CD14-positive monocyte (primary cell): Measurements from ENCODE around the gene NR2C2. TPM values are rescaled to one million over a fixed set of nuclear protein-coding genes. Genes with fewer than 3 reads are reported as not detected.

Source experiments
- DNase-seq, 3 donors: peaks; one replicate each; pipeline ENCODE4 v3.0.0-alpha.2; 2011 to 2022
- H2AFZ ChIP-seq: 2 replicates; pipeline ENCODE4 v1.6.0; 2012; ENCODE audit warnings: mild to moderate bottlenecking, low read depth, low read length, inconsistent platforms; ENCODE audit not compliant: insufficient read depth, poor library complexity, severe bottlenecking
- H3K27ac ChIP-seq, 2 donors: 1 replicate in 1 of 2; 2 replicates in 1 of 2; pipeline ENCODE4 v1.5.1; 2012 to 2013; ENCODE audit warnings: low read length in 2 of 2, control low read depth in 1 of 2, inconsistent platforms in 1 of 2, low read depth in 1 of 2, mild to moderate bottlenecking in 1 of 2
- H3K27me3 ChIP-seq, 2 donors: one replicate each; pipeline versions ENCODE4 v1.6.0 to v1.6.1; 2011 to 2013; ENCODE audit warnings: low read length in 2 of 2; ENCODE audit not compliant: control insufficient read depth in 2 of 2, insufficient read depth in 2 of 2
- H3K36me3 ChIP-seq, 2 donors: replicated peaks in 1 of 2; 1 replicate in 1 of 2; 2 replicates in 1 of 2; pipeline versions ENCODE4 v1.5.1 to v1.6.1; 2012 to 2013; ENCODE audit warnings: low read length in 2 of 2, control low read depth in 1 of 2, inconsistent platforms in 1 of 2, mild to moderate bottlenecking in 1 of 2; ENCODE audit not compliant: insufficient read depth in 2 of 2, control insufficient read depth in 1 of 2
- H3K4me1 ChIP-seq, 2 donors: 1 replicate in 1 of 2; 2 replicates in 1 of 2; pipeline versions ENCODE4 v1.5.1 to v1.6.1; 2012 to 2013; ENCODE audit warnings: low read length in 2 of 2, control low read depth in 1 of 2, inconsistent platforms in 1 of 2, mild to moderate bottlenecking in 1 of 2, moderate library complexity in 1 of 2; ENCODE audit not compliant: insufficient read depth in 2 of 2, control insufficient read depth in 1 of 2
- H3K4me2 ChIP-seq: replicated peaks from 2 replicates; pipeline ENCODE3; 2012; ENCODE audit warnings: low read length, moderate library complexity, mild to moderate bottlenecking; ENCODE audit not compliant: poor library complexity, severe bottlenecking; ENCODE audit errors: extremely low read depth
- H3K4me3 ChIP-seq, 3 experiments: fragments of 200-600 bp in 1 of 3; sonication (generic) in 1 of 3; replicated peaks in 1 of 3; 1 replicate in 2 of 3; 2 replicates in 1 of 3; pipeline ENCODE4 v1.5.1; 2011 to 2013; ENCODE audit warnings: low read length in 3 of 3, mild to moderate bottlenecking in 3 of 3, control low read depth in 2 of 3, low read depth in 2 of 3, inconsistent platforms in 1 of 3, moderate library complexity in 1 of 3
- H3K79me2 ChIP-seq: 2 replicates; pipeline ENCODE4 v1.6.0; 2012; ENCODE audit warnings: mild to moderate bottlenecking, control low read depth, inconsistent platforms, low read length, moderate library complexity; ENCODE audit not compliant: insufficient read depth
- H3K9ac ChIP-seq: 2 replicates; pipeline ENCODE4 v1.6.0; 2017; ENCODE audit warnings: low read length, mild to moderate bottlenecking; ENCODE audit not compliant: insufficient read depth, poor library complexity, severe bottlenecking
- H3K9me3 ChIP-seq, 2 donors: replicated peaks in 1 of 2; 1 replicate in 1 of 2; 2 replicates in 1 of 2; pipeline versions ENCODE4 v1.5.1 to v1.6.1; 2012 to 2013; ENCODE audit warnings: low read length in 2 of 2, control low read depth in 1 of 2; ENCODE audit not compliant: control insufficient read depth in 1 of 2, insufficient read depth in 1 of 2
- H4K20me1 ChIP-seq: 2 replicates; pipeline ENCODE4 v1.6.0; 2012; ENCODE audit warnings: mild to moderate bottlenecking, low read length, control low read depth, moderate library complexity; ENCODE audit not compliant: insufficient read depth
- H3K27ac Mint-ChIP-seq, 7 donors: one replicate each; pipeline ENCODE4 v1.8.0; 2020; ENCODE audit warnings: mild to moderate bottlenecking in 7 of 7, mixed read lengths in 7 of 7, moderate library complexity in 6 of 7, inconsistent platforms in 2 of 7
- H3K27me3 Mint-ChIP-seq, 3 donors: one replicate each; pipeline ENCODE4 v1.8.0; 2021 to 2022; ENCODE audit warnings: low read depth in 3 of 3, mild to moderate bottlenecking in 3 of 3, mixed read lengths in 3 of 3, moderate library complexity in 3 of 3, inconsistent platforms in 1 of 3
- H3K36me3 Mint-ChIP-seq, 2 donors: one replicate each; pipeline ENCODE4 v1.8.0; 2020; ENCODE audit warnings: mixed read lengths in 2 of 2, inconsistent platforms in 1 of 2, mild to moderate bottlenecking in 1 of 2
- H3K4me1 Mint-ChIP-seq: one replicate; pipeline ENCODE4 v1.8.0; 2020; ENCODE audit warnings: mild to moderate bottlenecking, mixed read lengths
- H3K4me3 Mint-ChIP-seq, 2 donors: one replicate each; pipeline ENCODE4 v1.8.0; 2020; ENCODE audit warnings: mild to moderate bottlenecking in 2 of 2, mixed read lengths in 2 of 2, moderate library complexity in 1 of 2
- H3K9me3 Mint-ChIP-seq, 7 donors: one replicate each; pipeline ENCODE4 v1.8.0; 2020 to 2022; ENCODE audit warnings: mixed read lengths in 7 of 7, mild to moderate bottlenecking in 6 of 7, moderate library complexity in 6 of 7, inconsistent platforms in 2 of 7
- CTCF ChIP-seq: fragments of 200-600 bp; IDR thresholded peaks from one replicate; pipeline ENCODE4 v1.8.0; 2022; ENCODE audit warnings: antibody characterized with exemption, mild to moderate bottlenecking
- WGBS: methylation state at CpG from one replicate; pipeline ENCODE4 v1.1.5; 2013; ENCODE audit warnings: missing lambda C conversion rate; ENCODE audit not compliant: insufficient coverage; 5-methylcytosine and 5-hydroxymethylcytosine counted together
- intact Hi-C, 2 donors: fragments of 100-400 bp; cut with micrococcal nuclease; formaldehyde crosslinking; loops; one replicate each; pipeline versions ENCODE4 v1.15.0 to v1.15.1; 2023
- polyA plus RNA-seq, 3 donors: library from polyadenylated mRNA; depleted of rRNA in 1 of 3; unstranded in 2 of 3; stranded (reverse) in 1 of 3; fragments of 300-500 nt in 2 of 3; fragments of >200 nt in 1 of 3; fragmentation: Illumina TruSeq in 2 of 3; gene quantifications; 1 replicate in 2 of 3; 2 replicates in 1 of 3; pipeline ENCODE4 v1.2.3, GENCODE V29; 2012 to 2021

The NR2C2 gene
- polyA plus RNA-seq, 3 donors: 3.4 to 24.9 (median 3.8) TPM

- H3K9ac ChIP-seq: no peak overlapping the region
- Mint-ChIP-seq H3K36me3 (no peaks in the 10 kb centered on the region), H3K27ac (no peak overlapping the region), H3K27me3 (peaks cover 0 to 2% (median 1%) of the 10 kb centered on the region in 3 donors), H3K4me3 (no peak overlapping the region), H3K9me3 (peaks cover 3 to 17% (median 11%) of the 10 kb centered on the region in 7 donors), H3K4me1 (no peaks in the 10 kb centered on the region)
- no peaks in the 10 kb centered on the region for H3K27me3 ChIP-seq
- no peak overlapping the region for H2AFZ ChIP-seq
- H4K20me1 ChIP-seq: no peaks in the 10 kb centered on the region
- no peak for DNase-seq
- H3K4me3 ChIP-seq: no peak overlapping the region
- H3K4me2 ChIP-seq: no peak overlapping the region
- no peaks in the 10 kb centered on the region for H3K4me1 ChIP-seq
- no peak overlapping the region for H3K27ac ChIP-seq
- TF ChIP-seq CTCF: no peak
- 86% methylated on average over 15 of the region's 18 CpGs for WGBS
- H3K79me2 ChIP-seq: no peaks in the 10 kb centered on the region
- H3K9me3 ChIP-seq: peaks cover 0 to 14% of the 10 kb centered on the region in 2 donors
- H3K36me3 ChIP-seq: no peaks in the 10 kb centered on the region
- intact Hi-C loops: no loop called here
Observed at GRCh38 chr3:14907043-14907966, 40.1 kb upstream of the NR2C2 start.

GRCh38 chr3:14909250-14909649 is 38.1 kb upstream of the NR2C2 start:
- TF ChIP-seq CTCF: no peak
- H3K27me3 Mint-ChIP-seq: peaks cover 0 to 2% (median 1%) of the 10 kb centered on the region in 3 donors
- H3K9me3 Mint-ChIP-seq: peaks cover 3 to 14% (median 11%) of the 10 kb centered on the region in 7 donors
- H3K4me3 Mint-ChIP-seq: no peak overlapping the region
- H3K27ac Mint-ChIP-seq: no peak overlapping the region
- Histone ChIP-seq H3K27me3 (no peaks in the 10 kb centered on the region), H3K4me2 (no peak overlapping the region), H3K36me3 (no peaks in the 10 kb centered on the region), H3K79me2 (no peaks in the 10 kb centered on the region), H3K4me3 (no peak overlapping the region), H3K9me3 (peaks cover 0 to 14% of the 10 kb centered on the region in 2 donors), H3K9ac (no peak overlapping the region), H3K27ac (no peak overlapping the region), H3K4me1 (no peaks in the 10 kb centered on the region), H2AFZ (no peak overlapping the region), H4K20me1 (no peaks in the 10 kb centered on the region)
- H3K36me3 Mint-ChIP-seq: no peaks in the 10 kb centered on the region
- DNase-seq: no peak
- intact Hi-C loops: no loop called here
- 86% methylated on average over 1 of the region's 5 CpGs for WGBS
- H3K4me1 Mint-ChIP-seq: no peaks in the 10 kb centered on the region
